Renal cortical epithelial cell (primary cell): Measurements from ENCODE around the gene DUSP22. TPM values are rescaled to one million over a fixed set of nuclear protein-coding genes. Genes with fewer than 3 reads are reported as not detected.

Experiments used
- DNase-seq: peaks from one replicate; pipeline ENCODE4 v3.0.0-alpha.2; 2011; ENCODE audit warnings: low read depth
- total RNA-seq: library from RNA; depleted of rRNA; stranded (reverse); fragments of >200 nt; gene quantifications from 2 replicates; pipeline ENCODE4 v1.2.3, GENCODE V29; 2014

Gene DUSP22
- total RNA-seq, 1 donor from 2014 or later = 31.1 TPM

DNA sequence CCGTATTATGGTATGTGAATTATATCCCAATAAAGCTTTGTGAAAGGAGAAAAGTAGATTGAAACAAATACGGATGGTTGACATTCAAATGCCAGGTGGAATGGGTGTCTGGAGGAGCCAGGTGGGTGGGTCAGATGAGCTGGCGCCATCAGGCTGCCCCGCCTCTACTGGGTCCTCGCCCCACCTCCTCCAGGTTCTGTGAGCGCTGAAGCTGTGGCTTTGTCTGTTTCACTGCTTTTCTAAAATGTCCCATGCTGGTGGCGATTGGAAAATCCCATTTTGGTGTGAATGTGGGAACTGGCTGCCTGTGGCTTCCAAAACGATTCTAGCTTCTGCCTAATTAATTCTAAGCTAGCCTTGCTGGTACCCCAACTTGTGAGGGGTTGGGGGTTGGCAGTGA, 16.5 kb downstream of the DUSP22 start:
- no peak for DNase-seq

DNA sequence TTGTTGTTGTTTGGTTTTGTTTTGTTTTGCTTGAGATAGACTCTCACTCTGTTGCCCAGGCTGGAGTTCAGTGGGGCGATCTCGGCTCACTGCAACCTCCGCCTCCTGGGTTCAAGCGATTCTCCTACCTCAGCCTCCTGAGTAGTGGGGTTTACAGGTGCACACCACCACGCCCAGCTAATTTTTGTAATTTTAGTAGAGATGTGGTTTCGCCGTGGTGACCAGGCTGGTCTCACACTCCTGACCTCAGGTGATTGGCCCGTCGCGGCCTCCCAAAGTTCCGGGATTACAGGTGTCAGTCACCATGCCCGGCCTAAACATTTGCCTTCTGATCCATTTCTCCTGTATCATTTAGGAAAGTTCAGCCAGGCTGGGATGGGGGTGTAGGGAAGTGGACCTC, 17.7 kb downstream of the DUSP22 start:
- DNase-seq = no peak

DNA sequence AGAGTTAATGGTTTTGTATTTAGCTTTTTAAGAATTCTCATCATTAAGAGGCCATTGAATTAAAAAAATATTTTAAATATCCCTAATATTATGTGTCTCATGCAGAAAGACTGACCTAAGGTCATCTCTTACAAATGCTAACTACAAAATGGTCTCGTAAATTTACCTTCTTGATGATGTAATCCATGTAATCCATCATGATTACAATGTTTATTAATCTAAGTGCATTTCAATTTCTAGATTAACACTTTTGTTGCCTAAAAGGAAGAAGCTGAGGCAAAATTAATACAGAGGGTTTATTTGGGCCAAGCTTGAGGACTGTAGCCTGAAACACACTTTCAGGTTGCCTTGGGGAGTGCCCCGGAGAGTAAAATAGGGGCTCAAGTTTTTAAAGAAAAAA, 18.4 kb downstream of the DUSP22 start:
- no peak for DNase-seq

DNA sequence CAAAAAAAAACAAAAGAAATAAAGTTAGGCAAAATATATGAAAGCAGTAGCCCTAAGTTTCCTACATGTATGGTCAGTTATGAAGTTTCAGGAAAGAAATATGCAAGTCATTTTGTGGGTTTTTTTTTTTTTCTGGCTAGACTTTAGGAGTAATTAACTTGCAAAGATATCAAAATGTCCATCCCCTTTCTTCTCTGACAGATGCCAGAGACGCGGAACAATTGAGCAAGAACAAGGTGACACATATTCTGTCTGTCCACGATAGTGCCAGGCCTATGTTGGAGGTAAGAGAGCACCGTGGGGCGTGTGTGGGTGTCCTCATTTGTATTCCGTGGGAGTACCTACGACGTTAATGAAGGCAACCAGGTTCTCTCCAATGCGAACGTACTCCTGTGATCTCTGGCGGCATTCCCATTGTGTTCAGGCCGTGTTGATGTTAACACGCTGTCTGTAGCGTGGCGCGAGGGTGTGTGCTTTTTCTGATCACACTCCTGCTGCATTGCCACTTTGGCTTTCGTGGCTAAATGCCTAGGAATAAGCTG, 19.5 kb downstream of the DUSP22 start:
- DNase-seq = no peak

DNA sequence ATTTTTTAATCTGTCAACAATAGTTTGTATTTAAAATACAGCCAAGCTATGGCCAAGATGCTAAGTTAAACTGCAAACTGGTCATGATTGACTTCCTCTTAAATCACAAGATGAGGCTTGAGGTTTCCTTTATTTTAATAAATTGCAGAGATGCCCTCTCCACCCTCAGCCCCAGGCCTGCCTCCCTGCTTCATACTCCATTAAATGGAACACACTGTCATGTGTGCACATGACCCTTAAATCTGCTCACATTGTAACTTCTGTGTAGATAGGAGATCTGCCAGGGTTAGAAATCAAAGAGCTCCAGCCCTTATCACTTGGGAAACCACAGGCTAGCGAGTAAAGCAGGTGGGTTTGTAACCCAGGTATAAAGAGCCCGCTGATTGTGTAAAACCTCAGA, 20.8 kb downstream of the DUSP22 start:
- no peak for DNase-seq

DNA sequence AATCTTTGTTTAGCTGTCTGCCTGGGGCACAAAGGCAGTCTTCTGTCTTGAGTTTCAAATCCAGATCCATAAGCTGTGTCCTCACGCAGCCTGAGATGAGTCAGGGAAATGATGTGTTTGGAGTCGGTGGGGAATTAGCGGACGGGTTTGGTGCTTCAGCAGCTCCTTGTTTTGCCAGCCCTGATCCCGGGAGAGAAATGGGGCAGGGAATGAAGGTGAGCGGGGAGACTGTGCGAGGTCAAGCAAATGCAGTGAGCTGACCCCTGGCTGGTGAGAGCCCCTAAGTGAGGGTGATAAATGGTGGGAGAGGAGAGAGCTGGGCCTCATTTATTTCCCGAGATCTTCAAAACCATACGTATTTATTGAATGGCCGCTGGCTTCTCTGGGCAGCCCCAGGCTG, 21.6 kb downstream of the DUSP22 start:
- no peak for DNase-seq

DNA sequence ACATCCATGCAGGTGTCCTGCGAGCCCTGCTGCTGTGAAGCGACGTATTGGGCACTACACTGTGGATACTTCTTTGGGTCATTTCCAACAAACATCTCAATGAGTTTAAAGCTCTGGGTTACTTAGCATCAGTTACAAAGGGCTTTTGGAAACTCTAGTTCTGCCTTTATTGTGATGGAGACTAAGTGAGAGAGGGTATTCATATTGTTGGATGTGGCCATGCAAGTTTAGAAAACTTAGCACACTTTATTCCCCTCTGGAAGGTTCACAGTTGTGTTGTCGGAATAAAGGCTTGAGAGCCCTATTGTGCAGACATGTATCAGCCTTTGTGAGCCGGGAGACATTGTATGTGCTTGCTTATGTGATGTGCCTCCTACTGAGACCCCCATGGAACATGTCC, 22.1 kb downstream of the DUSP22 start:
- no peak for DNase-seq

DNA sequence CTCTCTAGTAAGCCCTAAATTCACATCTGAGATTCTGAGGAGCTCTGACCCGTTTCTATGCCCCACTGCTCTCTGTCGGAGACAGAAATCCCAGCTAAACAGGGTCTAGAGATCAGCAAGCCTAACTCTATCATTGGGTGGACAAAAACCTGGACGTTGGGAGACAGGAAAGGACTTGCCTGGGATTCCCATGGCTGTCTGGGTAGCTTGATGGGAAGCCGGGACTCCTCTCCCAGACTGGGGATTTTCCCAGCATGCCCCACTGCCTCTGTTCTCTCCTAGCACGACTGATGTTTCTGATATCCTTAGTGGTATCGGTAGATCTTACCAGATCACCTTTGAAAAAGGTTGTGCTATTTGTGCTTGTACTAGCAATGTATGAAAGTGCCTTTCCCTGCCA, 22.9 kb downstream of the DUSP22 start:
- no peak for DNase-seq

DNA sequence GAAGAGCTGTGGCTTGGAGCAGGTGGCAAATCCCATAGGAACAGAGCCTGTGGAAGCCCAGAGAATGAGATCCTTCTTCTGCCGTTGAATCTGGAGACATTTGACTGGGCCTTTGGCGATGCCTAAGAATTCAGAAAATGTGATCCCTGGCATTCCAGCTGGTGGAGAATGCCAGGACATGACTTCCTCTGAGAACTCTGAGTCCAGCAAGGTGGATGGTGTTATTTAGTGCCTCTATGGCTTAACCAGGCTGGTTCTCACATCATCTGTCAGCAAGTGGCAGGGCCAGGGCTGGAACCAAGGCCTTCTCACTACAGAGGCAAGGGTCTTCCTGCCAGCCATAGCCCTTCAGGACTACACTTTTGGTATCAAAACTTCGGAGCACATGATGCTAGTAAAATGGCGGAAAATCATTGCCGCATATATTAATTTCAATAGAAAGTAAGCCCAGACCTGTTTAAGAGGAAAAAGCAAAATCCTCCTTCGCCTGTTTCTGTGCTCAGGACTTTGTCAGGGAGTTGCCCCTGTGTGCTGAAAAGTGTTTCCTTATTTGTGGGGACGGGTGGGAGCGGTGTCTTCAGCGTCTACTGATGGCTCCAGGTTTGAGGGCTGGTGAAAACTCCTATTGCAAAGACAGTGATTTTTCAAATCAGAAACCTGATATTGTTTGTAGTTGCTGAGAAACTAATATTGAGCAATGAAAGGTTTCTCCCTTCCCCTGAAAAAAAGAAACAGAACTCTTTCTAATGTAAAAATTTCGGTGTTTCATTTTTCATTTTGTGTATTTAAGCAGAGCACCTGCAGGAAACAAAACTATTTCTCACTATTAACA, 23.9 kb downstream of the DUSP22 start:
- no peak for DNase-seq

DNA sequence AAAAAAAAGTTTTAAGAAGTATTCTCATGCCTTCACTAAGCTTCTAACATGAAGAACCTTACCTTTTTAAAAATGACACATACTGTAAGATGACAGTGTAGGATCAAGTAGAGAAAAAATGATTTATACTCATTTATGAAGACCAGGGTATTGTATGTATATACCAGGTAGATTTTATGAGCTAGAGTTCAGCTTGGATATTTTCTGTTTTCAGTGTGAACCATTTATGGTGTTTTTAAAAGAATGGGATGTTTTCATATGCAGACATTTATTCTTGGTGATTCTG, 24.4 kb downstream of the DUSP22 start:
- DNase-seq = no peak

DNA sequence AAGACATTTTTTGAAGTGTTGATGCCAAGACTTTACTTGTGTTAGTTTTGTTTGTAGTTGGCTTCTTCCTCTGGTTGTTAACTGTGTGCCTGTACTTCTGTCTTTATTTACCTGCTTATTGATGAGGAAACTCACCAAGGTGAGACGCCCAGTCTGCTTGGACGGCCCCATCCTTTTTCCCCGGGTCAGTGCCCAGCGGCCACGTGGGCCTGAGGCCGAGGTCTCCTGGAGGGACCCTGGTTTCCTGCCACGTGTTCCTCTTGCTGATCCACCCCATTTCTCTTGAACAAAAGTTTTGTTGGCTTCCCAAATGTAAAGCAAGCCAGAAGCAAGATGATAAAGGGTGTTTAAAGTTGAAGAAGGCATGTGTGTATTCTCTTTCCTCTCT, 24.8 kb downstream of the DUSP22 start:
- no peak for DNase-seq

DNA sequence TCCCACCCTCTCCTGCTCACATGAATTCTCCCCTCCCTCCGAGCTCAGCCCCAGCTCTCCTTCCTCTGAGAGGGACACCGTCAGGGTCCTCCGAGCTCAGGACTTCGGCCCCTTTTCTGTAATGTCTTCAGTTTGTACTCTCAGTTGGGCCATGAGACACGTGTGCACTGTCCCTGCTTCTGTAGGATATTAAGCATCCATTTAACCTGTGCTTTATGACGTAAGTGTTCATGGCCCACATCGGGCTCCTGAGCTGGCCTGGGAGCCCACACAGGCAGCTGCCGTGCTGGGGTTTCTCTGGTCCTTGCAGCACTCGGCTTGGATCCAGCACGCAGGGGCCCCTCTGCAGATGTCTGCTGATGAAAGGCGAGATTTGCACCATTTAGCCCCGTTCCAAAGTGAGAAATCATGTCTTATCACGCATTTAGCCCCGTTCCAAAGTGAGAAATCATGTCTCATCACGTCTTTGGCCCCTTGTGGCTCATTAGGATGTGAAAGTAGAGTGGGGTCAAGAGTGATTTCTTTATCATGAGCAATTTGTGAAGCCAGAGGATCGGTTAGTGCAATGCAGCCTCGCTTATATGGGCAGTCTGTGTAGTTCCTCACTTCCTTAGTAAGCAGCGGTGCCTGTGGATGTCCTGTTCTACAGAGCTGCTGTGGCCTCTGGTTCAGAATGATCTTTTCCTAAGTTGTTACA, 25.3 kb downstream of the DUSP22 start:
- no peak for DNase-seq

DNA sequence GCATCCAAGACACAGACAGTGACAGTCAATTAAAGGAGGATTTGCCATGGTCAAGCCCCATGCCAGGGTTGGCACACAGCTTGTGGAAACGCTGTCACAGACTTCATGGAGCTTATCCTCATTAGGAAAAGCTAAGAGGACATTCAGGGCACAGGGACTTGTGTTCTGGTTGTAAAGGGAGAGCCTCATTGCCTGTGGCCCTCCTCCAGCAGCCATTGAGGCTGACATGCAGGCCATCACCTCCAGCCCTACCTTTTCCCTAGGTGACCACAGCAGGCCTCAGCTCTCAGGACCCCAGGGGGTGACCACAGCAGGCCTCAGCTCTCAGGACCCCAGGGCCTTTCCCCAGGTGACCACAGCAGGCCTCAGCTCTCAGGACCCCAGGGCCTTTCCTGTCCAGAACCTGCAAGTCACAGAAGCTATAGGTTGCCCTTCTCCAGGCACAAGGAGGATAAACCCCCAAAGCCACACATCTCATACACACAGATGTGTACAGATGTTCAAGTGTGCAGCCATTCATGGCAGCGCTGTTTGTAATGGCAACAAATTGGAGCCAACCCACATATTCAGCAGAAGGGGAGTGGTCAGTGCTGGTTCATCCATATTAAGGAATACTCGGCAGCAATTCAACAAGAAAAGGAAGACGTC, 26.1 kb downstream of the DUSP22 start:
- DNase-seq = no peak

DNA sequence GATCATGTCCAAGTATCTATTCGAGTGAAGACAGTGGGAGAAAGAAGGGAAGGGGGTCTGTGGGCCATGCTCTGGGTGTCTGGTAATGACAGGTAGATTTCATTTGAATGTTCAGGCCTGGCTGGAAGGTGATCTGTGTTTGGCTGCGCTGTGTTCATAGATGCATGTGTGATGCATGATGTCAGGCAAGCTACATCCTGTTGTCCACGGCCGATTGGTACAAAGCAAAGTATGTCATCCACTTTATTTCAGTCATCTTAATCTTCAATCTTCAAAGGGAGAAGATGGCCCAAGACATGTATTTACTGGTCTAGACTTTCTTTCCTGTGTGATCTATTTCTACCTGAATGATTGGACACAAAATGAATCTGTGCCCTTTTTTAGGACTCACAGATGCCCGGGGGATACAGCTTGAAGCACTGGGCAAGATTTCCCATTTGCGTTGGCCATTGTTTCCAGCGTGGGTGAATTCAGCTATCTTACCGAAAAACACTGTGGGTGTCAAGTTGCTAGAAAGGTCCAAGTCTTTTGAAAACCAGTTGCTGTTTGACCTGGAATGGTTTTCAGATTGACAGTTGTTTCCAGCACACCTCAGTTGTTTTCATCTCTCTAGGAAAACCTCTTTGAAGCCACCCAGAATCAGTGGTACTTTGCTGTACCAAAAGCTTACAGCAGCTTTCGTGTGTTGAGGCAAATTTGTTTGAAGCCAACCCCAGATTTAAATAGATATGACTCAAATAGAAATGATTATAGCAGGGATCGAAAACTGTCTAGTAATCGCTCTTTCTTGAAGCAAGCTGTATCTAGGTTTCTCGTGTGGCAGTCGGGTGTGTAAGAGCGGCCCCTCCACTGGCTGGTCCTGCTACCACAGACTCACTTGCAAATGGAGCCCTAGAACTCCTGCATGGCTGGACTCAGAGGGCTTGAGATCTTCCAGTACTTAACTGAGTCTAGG, 27.2 kb downstream of the DUSP22 start:
- no peak for DNase-seq

DNA sequence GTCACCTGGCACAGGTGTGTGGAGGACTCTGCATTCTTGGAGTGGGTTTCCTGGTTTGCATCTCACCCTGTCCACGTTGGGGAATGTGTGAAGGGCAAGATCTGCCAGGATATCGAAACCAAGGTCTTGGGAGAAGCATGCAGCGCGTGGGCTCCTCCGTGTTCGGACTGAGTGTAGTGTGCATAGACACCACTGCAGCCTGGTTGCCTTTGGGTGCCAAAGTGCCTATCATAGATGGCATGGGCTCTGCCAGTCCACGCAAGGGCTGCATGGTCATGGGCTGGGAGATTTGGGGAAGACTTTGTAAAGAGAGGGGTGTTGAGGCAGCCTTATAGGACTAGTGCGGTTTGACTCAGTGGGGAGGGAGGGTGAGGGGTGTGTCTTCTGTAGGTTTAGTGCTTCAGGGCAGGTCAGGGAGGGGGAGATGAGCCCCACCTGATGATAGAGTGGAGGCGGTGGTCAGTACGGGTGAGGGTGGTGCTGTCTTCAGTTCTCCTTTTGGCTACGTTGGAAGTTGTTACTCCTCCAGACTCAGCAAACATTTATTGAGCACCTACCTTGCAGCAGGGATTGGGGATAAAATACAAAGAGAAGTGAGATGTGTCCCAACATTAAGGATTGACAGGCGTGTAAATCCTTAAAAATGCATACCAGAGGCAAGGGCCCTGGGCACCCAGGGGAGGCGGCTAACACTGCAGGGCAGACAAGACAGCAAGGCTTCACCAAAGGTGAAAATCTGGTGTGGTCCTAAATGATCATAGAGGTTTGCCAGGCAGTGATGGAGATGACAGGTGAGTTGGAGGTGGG, 28.3 kb downstream of the DUSP22 start:
- no peak for DNase-seq

DNA sequence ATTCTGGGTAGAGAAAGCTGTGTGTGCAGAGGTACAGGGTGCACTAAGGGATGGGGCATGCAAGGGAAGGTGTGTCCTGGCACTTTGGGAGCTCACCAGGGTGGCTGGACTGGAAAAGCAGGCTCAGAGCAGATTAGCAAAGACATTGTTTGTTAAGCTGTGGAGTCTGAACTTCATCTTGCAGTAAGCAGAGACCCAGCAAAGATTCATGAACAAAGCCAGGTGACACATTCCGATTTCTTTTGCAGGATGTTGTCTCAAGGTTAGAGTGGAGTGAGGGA, 28.8 kb downstream of the DUSP22 start:
- DNase-seq = no peak

DNA sequence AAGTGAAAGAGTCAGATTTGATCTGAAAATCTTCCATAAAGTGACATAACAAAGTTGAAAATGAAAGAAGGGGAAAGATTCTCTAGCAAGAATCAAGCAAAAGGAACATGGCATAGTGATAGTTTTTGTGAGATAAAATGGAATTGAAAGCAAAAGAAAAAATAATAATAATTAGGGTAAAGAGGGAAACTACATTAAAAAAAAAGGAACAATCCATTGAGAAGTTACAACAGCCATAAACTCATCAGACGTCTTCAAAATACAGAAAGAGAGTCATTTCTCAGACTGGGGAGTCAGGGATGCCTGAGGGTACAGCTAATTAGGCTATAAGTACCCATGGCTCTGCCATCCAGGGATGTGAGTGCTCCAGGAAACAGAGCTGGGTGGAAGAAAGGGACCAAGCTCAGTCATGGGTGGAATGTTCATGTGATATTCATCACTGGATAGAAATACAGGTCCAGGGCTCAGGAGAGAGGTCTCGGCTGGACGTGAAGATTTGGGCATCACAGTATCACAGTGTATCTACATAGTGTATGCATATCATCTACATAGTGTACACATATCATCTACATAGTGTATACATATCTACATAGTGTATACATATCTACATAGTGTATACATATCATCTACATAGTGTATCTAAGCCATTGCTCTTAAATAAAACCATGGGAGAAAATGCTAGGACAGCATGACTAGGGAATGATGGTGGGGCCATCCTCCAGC, 29.4 kb downstream of the DUSP22 start:
- no peak for DNase-seq

DNA sequence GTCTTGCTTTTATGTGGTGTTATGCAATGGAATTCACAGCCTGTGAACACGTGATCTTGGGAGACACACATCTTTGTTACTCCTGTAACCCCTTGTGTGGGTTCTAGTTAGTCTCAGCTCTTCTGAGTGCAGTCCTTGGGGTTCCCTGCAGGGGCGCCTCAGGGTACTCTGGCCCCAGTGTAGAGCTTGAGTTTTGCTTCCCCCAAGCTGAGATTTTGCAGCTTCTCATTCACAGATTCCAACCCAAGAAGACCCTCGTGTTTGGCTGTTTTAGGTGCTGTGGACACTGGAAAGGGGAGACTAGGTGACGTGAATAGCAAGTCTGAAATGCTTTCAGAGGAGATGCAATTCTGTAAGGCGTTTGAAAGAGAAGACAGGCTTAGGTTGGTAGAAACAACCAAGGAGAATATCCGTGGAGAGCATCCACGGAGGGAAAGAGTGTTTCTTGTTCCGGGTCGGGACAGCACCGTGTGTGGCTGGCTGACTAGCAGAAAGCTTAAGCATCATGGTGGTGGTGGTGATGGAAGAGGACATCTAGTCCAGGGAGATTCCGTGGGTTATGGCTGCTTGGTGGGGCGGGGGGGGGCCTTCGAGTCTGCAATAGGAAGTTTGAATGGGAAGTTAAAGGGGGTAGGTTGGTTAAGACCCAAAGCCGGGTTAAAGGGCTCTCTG, 30.1 kb downstream of the DUSP22 start:
- DNase-seq = no peak

DNA sequence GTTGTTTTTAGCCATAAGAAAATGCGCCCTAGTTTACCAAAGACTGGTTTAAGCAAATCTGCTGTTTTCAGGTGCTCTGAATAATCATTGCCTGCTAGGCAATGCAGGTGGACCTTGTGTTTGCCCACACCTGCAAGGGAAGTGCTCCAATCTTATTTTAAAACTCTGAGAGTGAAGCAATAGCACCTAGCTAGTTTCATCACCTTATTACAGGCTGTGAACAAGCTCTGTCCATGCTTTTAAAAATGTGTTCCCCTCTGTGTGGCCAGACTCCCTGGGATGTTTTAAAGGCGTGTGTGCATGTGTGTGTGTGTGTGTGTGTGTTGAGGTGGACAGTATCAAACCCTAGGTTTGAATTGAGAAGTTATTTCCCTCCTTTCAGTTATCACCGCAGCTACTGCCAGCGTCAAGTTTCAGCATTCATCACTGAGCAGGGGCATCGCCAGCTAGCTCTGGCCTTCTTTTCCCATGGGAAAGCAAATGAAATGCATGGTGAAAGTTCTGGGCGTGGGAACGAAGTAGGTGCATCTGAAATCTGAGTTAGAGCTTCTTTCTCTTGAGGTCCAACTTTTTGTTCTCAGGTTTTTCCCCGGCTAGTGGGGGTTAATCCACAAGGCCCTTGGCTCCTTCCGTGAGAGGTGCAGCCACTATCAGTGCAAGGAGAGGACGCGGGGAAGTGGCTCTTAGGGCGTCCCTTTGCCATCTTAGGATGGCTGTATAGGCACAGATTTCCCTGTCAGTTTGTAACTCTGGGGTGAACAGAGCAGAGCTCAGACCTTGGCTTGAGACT, 30.8 kb downstream of the DUSP22 start:
- no peak for DNase-seq
